K562 (cell line): ENCODE results near the gene PDE11A. TPM values are rescaled to one million over a fixed set of nuclear protein-coding genes. Genes with fewer than 3 reads are reported as not detected.
A peak's percentile ranks its signal among the peaks of the same experiment; 100 is the strongest.

ENCODE experiments used
- ATF6 ChIP-seq: sonication (generic); formaldehyde crosslinking; IDR thresholded peaks from 2 replicates; pipeline ENCODE4 v1.4.0; 2020; ENCODE audit warnings: mild to moderate bottlenecking, missing genetic modification reagents
- CBFA2T3 ChIP-seq: fragments of 450-650 bp; IDR thresholded peaks from 2 replicates; pipeline ENCODE4 v1.6.1; 2017
- CBX3 ChIP-seq, 2 experiments: IDR thresholded peaks; 1 replicate in 1 of 2; 2 replicates in 1 of 2; pipeline ENCODE4 v1.6.1; 2012; ENCODE audit warnings: inconsistent platforms in 2 of 2, low read length in 2 of 2, borderline replicate concordance in 1 of 2, control low read depth in 1 of 2
- CEBPB ChIP-seq: fragments of 450-650 bp; IDR thresholded peaks from 2 replicates; pipeline ENCODE4 v1.6.1; 2016; ENCODE audit warnings: missing genetic modification characterization, missing compliant biosample characterization
- CEBPG ChIP-seq, 3 experiments: fragments of 200-800 bp in 1 of 3; sonication (Bioruptor generic) in 1 of 3; sonication (generic) in 1 of 3; formaldehyde crosslinking in 1 of 3; IDR thresholded peaks in 2 of 3; conservative IDR thresholded peaks in 1 of 3; 2 replicates each; pipeline versions ENCODE4 v1.6.1 to v1.8.0; 2016 to 2022; ENCODE audit warnings: missing compliant biosample characterization in 2 of 3, missing genetic modification characterization in 2 of 3, mild to moderate bottlenecking in 1 of 3, missing genetic modification reagents in 1 of 3
- CREB3L1 ChIP-seq: fragments of 450-650 bp; IDR thresholded peaks from 2 replicates; pipeline ENCODE4 v1.6.1; 2014; ENCODE audit warnings: low read depth, mild to moderate bottlenecking, moderate library complexity, borderline replicate concordance
- DACH1 ChIP-seq: fragments of 450-650 bp; IDR thresholded peaks from 2 replicates; pipeline ENCODE4 v1.6.1; 2018; ENCODE audit not compliant: partially characterized antibody
- HMG20B ChIP-seq: fragments of 250-450 bp; sonication (Bioruptor Pico); IDR thresholded peaks from 2 replicates; pipeline ENCODE4 v1.5.0; 2021; ENCODE audit warnings: mild to moderate bottlenecking
- KAT2B ChIP-seq: IDR thresholded peaks from one replicate; pipeline ENCODE4 v1.6.1; 2012; ENCODE audit warnings: low read depth, mild to moderate bottlenecking, control low read depth, inconsistent platforms, low read length, moderate library complexity
- KDM1A ChIP-seq, 2 experiments: fragments of 450-650 bp; IDR thresholded peaks; 2 replicates each; pipeline ENCODE4 v1.6.1; 2016; ENCODE audit warnings: mild to moderate bottlenecking in 2 of 2
- MEIS2 ChIP-seq: fragments of 450-650 bp; IDR thresholded peaks from 2 replicates; pipeline ENCODE4 v1.6.1; 2014; ENCODE audit warnings: mild to moderate bottlenecking; ENCODE audit not compliant: partially characterized antibody
- NCOR1 ChIP-seq: fragments of 450-650 bp; IDR thresholded peaks from 2 replicates; pipeline ENCODE4 v1.6.1; 2016; ENCODE audit warnings: mild to moderate bottlenecking, moderate library complexity
- RBM34 ChIP-seq: fragments of 200-400 bp; formaldehyde crosslinking; IDR thresholded peaks from 2 replicates; pipeline ENCODE4 v1.6.1; 2018; ENCODE audit warnings: low read length, borderline replicate concordance; ENCODE audit not compliant: insufficient read depth
- SMAD1 ChIP-seq: fragments of 150-350 bp; IDR thresholded peaks from 2 replicates; pipeline ENCODE4 v1.6.1; 2014; ENCODE audit warnings: low read length, low read depth; ENCODE audit not compliant: partially characterized antibody
- SMAD4 ChIP-seq: fragments of 250-450 bp; sonication (Bioruptor Pico); conservative IDR thresholded peaks from 2 replicates; pipeline ENCODE4 v1.8.0; 2021; ENCODE audit warnings: inconsistent platforms, mild to moderate bottlenecking, moderate library complexity
- SPI1 ChIP-seq: IDR thresholded peaks from 2 replicates; pipeline ENCODE4 v1.6.1; 2011; ENCODE audit warnings: low read depth, low read length, control low read depth, borderline replicate concordance
- TAL1 ChIP-seq: fragments of 450-650 bp; IDR thresholded peaks from 2 replicates; pipeline ENCODE4 v1.6.1; 2016; ENCODE audit warnings: mild to moderate bottlenecking
- TBL1XR1 ChIP-seq, 2 experiments: IDR thresholded peaks; 2 replicates each; pipeline ENCODE4 v1.6.1; 2012; ENCODE audit warnings: improper control_type of control experiment in 2 of 2, low read length in 2 of 2, mild to moderate bottlenecking in 1 of 2
- TEAD1 ChIP-seq, 2 experiments: fragments of 450-650 bp in 1 of 2; sonication (generic) in 1 of 2; formaldehyde crosslinking; IDR thresholded peaks; 2 replicates each; pipeline versions ENCODE4 v1.4.0 to v1.8.0; 2020 to 2022; ENCODE audit warnings: mild to moderate bottlenecking in 2 of 2, missing genetic modification reagents in 1 of 2
- polyA plus RNA-seq, 8 experiments: library from polyadenylated mRNA; depleted of rRNA in 4 of 8; stranded (reverse) in 5 of 8; unstranded in 3 of 8; fragments of >200 nt; fragmentation: Nextera tagmentation in 2 of 8; fragmentation: Illumina TruSeq in 1 of 8; extraction: Ambion mirVana in 2 of 8; extraction: Trizol in 1 of 8; gene quantifications; 2 replicates each; pipeline versions ENCODE4 v1.2.1 to v1.2.3, GENCODE V29; 2011 to 2014; ENCODE audit warnings: inconsistent platforms in 1 of 8, missing spikeins in 1 of 8
- total RNA-seq, 7 experiments: library from RNA; depleted of rRNA in 6 of 7; stranded (reverse); fragments of >200 nt in 6 of 7; fragmentation: Illumina TruSeq in 2 of 7; extraction: Trizol in 2 of 7; gene quantifications; 2 replicates each; pipeline versions ENCODE4 v1.2.1 to v1.2.3, GENCODE V29; 2011 to 2021; ENCODE audit warnings: low replicate concordance in 1 of 7

Gene PDE11A
- total and polyA plus RNA-seq, 9 of the 15 experiments (the other 6 are each of a cell fraction or from before 2014, with no cell fraction given), result 3.2 to 22.1 (median 5.7) TPM

- TF ChIP-seq ATF6 (CRISPR knock-in tag) (no peak), CBX3 (IDR thresholded peaks at IDR 0.05; ENCODE audit: borderline replicate concordance in 1 of 2, low read length in 2 of 2) (no peak), SMAD4 (CRISPR knock-in tag) (0 out of 2 replicates have a peak, but pooled peaks have one; percentile 14), SPI1 (peak; percentile 89), TBL1XR1 (IDR thresholded peaks at IDR 0.05; ENCODE audit: low read length in 2 of 2) (peak in 1 of 2 experiments; percentile 17; a peak in 1 of 4 replicates), TAL1 (peak; percentile 58), RBM34 (no peak), TEAD1 (CRISPR knock-in tag; IDR thresholded peaks at IDR 0.05) (0 out of 4 replicates have a peak, but pooled peaks of 1 of the 2 experiments have one; percentile 7), CEBPG (CRISPR knock-in tag; IDR thresholded peaks at IDR 0.05) (no peak), CEBPG (tag; conservative IDR thresholded peaks at IDR 0.05 in 1 of 2, IDR thresholded peaks at IDR 0.05 in 1 of 2) (peak in 1 of 2 experiments; percentile 48; a peak in 2 of 4 replicates), SMAD1 (peak; percentile 44), DACH1 (peak; percentile 10), KDM1A (IDR thresholded peaks at IDR 0.05) (peak; percentile 50 to 63), CBFA2T3 (peak; percentile 69), HMG20B (CRISPR knock-in tag) (no peak), CEBPB (tag) (peak; percentile 62), KAT2B (no peak), MEIS2 (peak; percentile 9), NCOR1 (peak; percentile 47), CREB3L1 (no peak)
- TF ChIP-seq, all 486 proteins: peak for 18
Observed at GRCh38 chr2:177712462-177712861, 360.1 kb downstream of the PDE11A start (continued).
